Measurements from ENCODE around the gene KRT14. TPM values are rescaled to one million over a fixed set of nuclear protein-coding genes. Genes with fewer than 3 reads are reported as not detected.

The KRT14 gene
- total and polyA plus RNA-seq, 8 donors: 0.35 to 2.0 (median 1.2) TPM; not detected in 1

DNA sequence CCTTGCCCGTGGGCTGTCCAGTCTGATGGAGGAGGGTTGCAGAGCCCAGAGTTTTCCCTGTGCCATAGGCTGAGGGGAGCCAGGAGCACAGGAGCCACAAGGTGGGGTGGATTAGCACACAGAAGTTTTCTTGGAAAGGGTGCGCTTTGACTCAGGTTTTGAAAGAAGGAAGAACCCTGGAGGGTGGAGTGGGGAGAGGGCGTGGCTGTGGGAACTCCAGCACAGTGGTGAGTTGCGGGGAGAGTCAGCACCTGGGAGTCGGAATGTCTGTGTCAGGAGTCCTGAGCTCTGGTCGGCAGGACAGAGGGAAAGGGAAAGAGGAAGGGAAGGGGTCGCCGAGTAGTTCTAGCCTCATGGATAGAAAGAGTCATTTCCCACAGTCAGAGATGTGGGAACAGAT lies 8.9 kb upstream of the KRT14 start:
- TF ChIP-seq, protein P1, sequence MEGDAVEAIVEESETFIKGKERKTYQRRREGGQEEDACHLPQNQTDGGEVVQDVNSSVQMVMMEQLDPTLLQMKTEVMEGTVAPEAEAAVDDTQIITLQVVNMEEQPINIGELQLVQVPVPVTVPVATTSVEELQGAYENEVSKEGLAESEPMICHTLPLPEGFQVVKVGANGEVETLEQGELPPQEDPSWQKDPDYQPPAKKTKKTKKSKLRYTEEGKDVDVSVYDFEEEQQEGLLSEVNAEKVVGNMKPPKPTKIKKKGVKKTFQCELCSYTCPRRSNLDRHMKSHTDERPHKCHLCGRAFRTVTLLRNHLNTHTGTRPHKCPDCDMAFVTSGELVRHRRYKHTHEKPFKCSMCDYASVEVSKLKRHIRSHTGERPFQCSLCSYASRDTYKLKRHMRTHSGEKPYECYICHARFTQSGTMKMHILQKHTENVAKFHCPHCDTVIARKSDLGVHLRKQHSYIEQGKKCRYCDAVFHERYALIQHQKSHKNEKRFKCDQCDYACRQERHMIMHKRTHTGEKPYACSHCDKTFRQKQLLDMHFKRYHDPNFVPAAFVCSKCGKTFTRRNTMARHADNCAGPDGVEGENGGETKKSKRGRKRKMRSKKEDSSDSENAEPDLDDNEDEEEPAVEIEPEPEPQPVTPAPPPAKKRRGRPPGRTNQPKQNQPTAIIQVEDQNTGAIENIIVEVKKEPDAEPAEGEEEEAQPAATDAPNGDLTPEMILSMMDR (IDR thresholded peaks at IDR 0.05): no peak
- Histone ChIP-seq H3K9me3 (no peaks in the 10 kb centered on the region), H3K4me3 (no peak overlapping the region), H3K4me1 (no peaks in the 10 kb centered on the region), H3K27ac (no peak overlapping the region), H3K36me3 (no peaks in the 10 kb centered on the region), H3K27me3 (peaks cover 0 to 27% of the 10 kb centered on the region in 2 donors)
- intact Hi-C loops (cut with DNase I): no loop called here
- no peak for DNase-seq
- ATAC-seq: no peak

DNA sequence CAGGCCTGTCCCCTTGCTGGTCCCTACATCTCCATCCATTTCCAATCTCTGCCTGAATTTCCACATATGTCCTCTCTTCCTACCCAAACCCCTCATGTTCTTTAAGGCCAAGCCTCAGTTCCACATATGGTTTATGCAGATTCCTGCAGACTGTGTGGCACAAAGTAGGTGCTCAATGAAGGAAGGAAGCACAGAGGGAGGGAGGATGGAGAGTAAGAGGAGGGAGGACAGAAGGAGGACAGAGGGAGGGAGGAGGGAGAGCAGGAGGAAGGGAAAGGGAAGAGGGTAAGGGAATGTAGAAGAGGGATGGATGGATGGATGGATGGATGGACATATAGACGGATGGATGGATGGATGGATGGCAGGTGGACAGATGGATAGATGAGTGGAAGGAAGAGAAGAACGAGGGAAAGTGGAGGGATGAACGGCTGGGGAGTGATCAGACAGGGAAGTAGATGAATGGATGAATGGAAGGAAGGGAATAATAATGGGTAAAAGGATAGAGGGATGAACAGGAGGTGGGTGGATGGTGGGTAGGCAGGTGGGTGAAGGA lies 7.7 kb upstream of the KRT14 start:
- TF ChIP-seq, protein P1 (IDR thresholded peaks at IDR 0.05): no peak
- H3K36me3 ChIP-seq: no peaks in the 10 kb centered on the region
- no peak overlapping the region for H3K4me3 ChIP-seq
- DNase-seq: no peak
- no peak for ATAC-seq
- no peaks in the 10 kb centered on the region for H3K4me1 ChIP-seq
- intact Hi-C loops (cut with DNase I): no loop called here
- no peaks in the 10 kb centered on the region for H3K9me3 ChIP-seq
- H3K27ac ChIP-seq: no peak overlapping the region
- H3K27me3 ChIP-seq: peaks cover 0 to 27% of the 10 kb centered on the region in 2 donors

DNA sequence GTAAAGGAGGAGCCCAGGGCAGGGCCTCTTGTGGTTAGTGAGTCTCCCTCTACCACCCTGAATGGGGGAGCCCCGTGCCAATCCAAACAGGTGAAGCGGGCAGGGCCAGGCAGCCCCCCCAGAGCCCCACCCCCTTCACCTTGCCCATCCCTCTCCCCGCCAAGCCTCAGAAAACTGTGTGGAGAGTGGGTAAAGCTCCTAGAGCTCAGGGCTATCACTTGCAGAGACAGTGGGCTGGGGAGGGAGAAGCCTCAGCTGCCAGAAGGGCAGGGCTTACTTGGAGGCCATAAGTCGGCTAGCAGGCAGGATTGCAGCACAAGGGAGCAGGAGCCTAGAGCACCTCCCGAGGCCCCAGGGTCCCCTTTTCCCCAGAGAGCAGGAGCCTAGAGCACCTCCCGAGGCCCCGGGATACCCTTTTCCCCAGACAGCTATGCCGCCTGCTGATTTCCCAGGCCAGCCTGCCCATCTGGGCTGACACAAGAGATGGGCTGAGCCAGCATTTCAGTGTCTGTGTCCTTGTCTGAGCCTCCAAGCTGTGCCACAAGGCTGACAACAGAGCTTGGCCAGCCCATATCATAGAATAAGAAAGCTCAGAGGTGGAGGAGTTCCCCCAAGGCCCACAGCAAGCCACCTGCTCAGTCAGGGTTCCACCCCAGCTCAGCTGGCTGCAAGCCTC lies 6.7 kb upstream of the KRT14 start:
- Histone ChIP-seq H3K36me3 (no peaks in the 10 kb centered on the region), H3K4me3 (no peak overlapping the region), H3K27me3 (peaks cover 0 to 27% of the 10 kb centered on the region in 2 donors), H3K9me3 (no peaks in the 10 kb centered on the region), H3K4me1 (no peaks in the 10 kb centered on the region), H3K27ac (no peak overlapping the region)
- intact Hi-C loops (cut with DNase I): no loop called here
- ATAC-seq: no peak
- no peak for DNase-seq
- TF ChIP-seq, protein P1 (IDR thresholded peaks at IDR 0.05): no peak

DNA sequence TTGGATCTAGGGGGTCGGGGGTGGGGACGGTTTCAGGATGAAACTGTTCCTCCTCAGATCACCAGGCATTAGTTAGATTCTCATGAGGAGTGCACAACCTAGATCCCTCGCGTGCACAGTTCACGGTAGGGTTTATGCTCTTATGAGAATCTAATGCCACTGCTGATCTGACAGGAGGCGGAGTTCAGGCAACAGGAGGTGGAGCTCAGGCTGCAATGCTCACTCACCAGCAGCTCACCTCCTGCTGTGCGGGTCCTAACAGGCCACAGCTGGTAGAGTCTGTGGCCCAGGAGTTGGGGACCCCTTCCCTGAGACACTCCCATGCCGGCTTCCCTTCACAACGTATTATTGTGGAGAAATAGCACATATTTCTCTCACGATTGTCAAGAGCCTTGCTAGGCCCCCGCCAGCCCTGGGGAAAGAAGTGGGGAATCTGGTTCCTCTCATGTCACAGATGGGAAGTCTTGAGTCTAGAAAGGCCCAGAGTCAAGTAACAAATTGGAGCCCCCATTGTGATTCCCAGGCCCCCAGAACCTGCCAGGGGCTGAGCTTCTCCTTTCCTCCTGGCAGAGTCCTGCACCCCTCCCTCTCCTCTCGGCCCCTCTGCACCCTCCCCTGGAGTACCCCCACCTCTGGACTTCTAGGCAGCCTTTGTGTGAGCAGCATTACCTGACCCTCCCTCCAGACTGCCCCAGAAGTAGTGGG lies 6.1 kb upstream of the KRT14 start:
- Histone ChIP-seq H3K4me1 (no peaks in the 10 kb centered on the region), H3K27ac (no peak overlapping the region), H3K36me3 (no peaks in the 10 kb centered on the region), H3K27me3 (peaks cover 0 to 27% of the 10 kb centered on the region in 2 donors), H3K9me3 (no peaks in the 10 kb centered on the region), H3K4me3 (no peak overlapping the region)
- TF ChIP-seq, protein P1 (IDR thresholded peaks at IDR 0.05): no peak
- intact Hi-C loops (cut with DNase I): no loop called here
- no peak for ATAC-seq
- DNase-seq: no peak

DNA sequence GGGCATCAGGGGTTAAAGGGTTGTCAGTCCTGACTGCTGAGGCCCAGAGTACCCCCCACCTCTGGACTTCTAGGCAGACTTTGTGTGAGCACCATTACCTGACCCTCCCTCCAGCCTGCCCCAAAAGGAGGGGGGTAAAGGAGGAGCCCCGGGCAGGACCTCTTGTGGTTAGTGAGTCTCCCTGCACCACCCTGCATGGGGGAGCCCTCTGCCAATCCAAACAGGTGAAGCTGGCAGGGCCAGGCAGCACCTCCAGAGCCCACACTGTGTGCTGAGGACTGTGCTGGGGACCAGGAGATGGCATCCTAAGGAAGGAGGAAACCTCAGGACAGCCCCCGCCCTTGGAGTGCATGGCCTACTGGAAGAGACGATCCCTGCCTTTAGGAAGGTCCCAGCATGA lies 2.6 kb upstream of the KRT14 start:
- H3K27ac ChIP-seq: no peak overlapping the region
- peaks cover 0 to 15% of the 10 kb centered on the region in 2 donors for H3K27me3 ChIP-seq
- H3K9me3 ChIP-seq: no peaks in the 10 kb centered on the region
- ATAC-seq (no peak), DNase-seq (no peak)
- H3K36me3 ChIP-seq: no peaks in the 10 kb centered on the region
- intact Hi-C loops (cut with DNase I): no loop called here
- TF ChIP-seq, protein P1 (IDR thresholded peaks at IDR 0.05): no peak
- no peaks in the 10 kb centered on the region for H3K4me1 ChIP-seq
- H3K4me3 ChIP-seq: no peak overlapping the region
